Esophagus (tissue), 2 donors: ENCODE measurements around the gene ADORA2B. TPM values are rescaled to one million over a fixed set of nuclear protein-coding genes. Genes with fewer than 3 reads are reported as not detected.

Experiments used
- H3K27ac ChIP-seq, 2 donors: one replicate each; pipeline ENCODE4 v1.5.1; 2013; ENCODE audit warnings: low read depth in 2 of 2, mild to moderate bottlenecking in 2 of 2, inconsistent platforms in 1 of 2, low read length in 1 of 2, moderate library complexity in 1 of 2
- H3K27me3 ChIP-seq, 2 donors: one replicate each; pipeline ENCODE4 v1.6.1; 2013; ENCODE audit warnings: low read length in 2 of 2, control low read depth in 1 of 2, mild to moderate bottlenecking in 1 of 2; ENCODE audit not compliant: insufficient read depth in 2 of 2, control insufficient read depth in 1 of 2
- H3K36me3 ChIP-seq, 2 donors: one replicate each; pipeline ENCODE4 v1.6.1; 2013; ENCODE audit warnings: low read length in 1 of 2; ENCODE audit not compliant: control insufficient read depth in 2 of 2, insufficient read depth in 2 of 2
- H3K4me1 ChIP-seq, 2 donors: one replicate each; pipeline ENCODE4 v1.6.1; 2013; ENCODE audit warnings: low read length in 1 of 2; ENCODE audit not compliant: control insufficient read depth in 2 of 2, insufficient read depth in 2 of 2
- H3K4me3 ChIP-seq, 2 donors: one replicate each; pipeline ENCODE4 v1.5.1; 2013; ENCODE audit warnings: low read length in 2 of 2, mild to moderate bottlenecking in 2 of 2, low read depth in 1 of 2, moderate library complexity in 1 of 2
- H3K9me3 ChIP-seq, 2 donors: one replicate each; pipeline ENCODE4 v1.6.1; 2013; ENCODE audit warnings: mild to moderate bottlenecking in 2 of 2, low read depth in 1 of 2, low read length in 1 of 2, moderate library complexity in 1 of 2; ENCODE audit not compliant: control insufficient read depth in 2 of 2, insufficient read depth in 1 of 2
- WGBS, 2 donors: extraction: QIAGEN DNeasy Blood & Tissue Kit; methylation state at CpG; one replicate each; pipeline ENCODE4 v1.1.7; 2013; 5-methylcytosine and 5-hydroxymethylcytosine counted together
- polyA plus RNA-seq, 2 donors: library from polyadenylated mRNA; stranded (reverse); fragments of 200-250 nt; gene quantifications; one replicate each; pipeline ENCODE4 v1.2.3, GENCODE V29; 2013
- donor health status: healthy with polysubstance abuse.
- donor health status: Bipolar disorder and iron deficiency.

ADORA2B gene
- polyA plus RNA-seq, 2 donors: 4.4 to 11.6 TPM

DNA sequence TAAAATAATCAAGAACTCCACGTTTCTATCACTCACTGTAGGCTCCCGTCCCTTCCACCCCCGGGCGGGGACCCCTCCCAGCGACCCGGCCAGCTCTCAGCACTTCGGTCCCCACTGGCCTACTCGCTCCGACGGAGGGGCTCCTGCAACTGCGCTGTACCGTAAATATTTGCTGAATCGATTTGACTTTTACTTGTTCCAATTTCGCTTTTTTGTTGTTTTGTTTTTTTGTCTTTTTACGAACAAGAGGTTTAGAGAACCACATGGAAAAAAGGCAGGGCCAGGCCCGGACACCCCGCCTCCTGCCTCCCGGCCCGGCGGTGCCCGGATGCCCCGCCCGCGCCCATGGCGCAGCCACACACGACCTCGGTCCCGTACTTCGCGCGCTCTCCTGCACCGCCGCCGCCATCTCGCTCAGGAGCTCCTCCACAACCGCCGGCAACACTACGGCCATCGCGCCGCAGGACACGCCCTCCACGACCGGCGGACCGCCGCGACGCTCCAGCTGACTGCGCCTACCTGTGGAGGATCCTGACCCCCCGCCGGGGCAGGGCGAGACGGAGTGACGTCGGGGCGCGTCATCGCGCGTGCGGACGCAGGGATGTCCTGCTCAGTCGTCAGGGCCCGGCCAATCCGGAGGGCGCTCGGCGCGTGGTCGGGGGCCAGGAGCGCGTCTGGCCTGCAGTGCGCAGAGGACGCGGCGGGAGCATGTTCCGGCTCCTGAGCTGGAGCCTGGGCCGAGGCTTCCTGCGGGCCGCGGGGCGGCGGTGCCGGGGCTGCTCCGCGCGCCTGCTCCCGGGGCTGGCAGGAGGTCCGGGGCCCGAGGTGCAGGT, 54.4 kb downstream of the ADORA2B start, which contains the start of the genes TTC19 and ZSWIM7:
Gene TTC19 (plus strand): TSS at position 684 of the 833 bp plus-strand sequence. CDS start 25 bp downstream, at position 709.
Gene ZSWIM7 (minus strand): TSS at position 564 of the 833 bp plus-strand sequence. CDS start 110 bp downstream, at position 454.
- H3K9me3 ChIP-seq: no peaks in the 10 kb centered on the region
- H3K4me1 ChIP-seq: no peaks in the 10 kb centered on the region
- H3K4me3 ChIP-seq: peak within 1 kb of the TSS; percentile 53 to 87
- 0% methylated on average over 78 to 91 of the region's 91 CpGs for WGBS, 2 donors
- H3K27me3 ChIP-seq: no peaks in the 10 kb centered on the region
- H3K36me3 ChIP-seq: no peaks in the 10 kb centered on the region
- H3K27ac ChIP-seq: peak within 1 kb of the TSS; percentile 97 to 98

DNA sequence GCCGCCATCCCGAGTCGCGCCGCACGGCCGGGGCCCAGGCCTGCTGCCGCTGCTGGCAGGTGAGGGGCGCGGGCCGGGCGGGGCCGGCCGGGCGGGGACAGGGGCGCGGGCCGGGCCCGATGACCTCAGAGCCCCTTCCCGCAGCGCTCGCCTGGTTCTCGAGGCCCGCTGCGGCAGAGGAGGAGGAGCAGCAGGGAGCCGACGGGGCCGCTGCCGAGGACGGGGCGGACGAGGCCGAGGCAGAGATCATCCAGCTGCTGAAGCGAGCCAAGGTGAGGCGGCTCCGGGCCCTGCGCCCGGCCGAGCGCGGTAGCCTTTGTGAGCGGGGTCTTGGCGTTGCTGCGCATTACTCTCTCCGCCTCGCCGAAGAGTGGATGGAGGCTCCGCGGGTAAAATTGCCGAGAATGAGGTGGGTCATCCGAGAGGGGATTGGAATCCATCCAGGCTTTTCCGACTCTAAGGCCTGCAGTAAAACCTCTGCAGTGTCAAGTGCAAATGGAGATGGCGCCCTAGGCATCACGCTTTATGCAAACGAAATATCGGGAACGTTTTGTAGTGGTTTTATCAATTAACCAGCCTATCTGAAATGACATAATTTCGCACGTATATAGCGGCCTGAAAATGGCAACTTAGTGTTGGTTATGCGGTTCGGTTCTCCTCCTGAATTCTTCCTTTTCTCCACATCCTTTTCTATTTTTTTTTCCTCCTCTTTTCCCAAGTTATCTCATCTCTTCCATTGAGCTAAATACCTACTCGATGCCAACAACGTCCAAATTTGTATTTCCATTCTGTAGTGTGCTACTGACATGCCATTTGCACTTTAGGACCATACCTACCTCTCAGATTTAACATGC, 55.3 kb downstream of the ADORA2B start:
- Histone ChIP-seq H3K4me3 (peak overlapping the region; percentile 53 to 87), H3K36me3 (peaks cover 5% of the 10 kb centered on the region in 2 donors), H3K9me3 (no peaks in the 10 kb centered on the region), H3K27me3 (no peaks in the 10 kb centered on the region), H3K4me1 (no peaks in the 10 kb centered on the region), H3K27ac (peak overlapping the region; percentile 97 to 98)
- 1% methylated on average over 44 to 64 of the region's 64 CpGs for WGBS, 2 donors

DNA sequence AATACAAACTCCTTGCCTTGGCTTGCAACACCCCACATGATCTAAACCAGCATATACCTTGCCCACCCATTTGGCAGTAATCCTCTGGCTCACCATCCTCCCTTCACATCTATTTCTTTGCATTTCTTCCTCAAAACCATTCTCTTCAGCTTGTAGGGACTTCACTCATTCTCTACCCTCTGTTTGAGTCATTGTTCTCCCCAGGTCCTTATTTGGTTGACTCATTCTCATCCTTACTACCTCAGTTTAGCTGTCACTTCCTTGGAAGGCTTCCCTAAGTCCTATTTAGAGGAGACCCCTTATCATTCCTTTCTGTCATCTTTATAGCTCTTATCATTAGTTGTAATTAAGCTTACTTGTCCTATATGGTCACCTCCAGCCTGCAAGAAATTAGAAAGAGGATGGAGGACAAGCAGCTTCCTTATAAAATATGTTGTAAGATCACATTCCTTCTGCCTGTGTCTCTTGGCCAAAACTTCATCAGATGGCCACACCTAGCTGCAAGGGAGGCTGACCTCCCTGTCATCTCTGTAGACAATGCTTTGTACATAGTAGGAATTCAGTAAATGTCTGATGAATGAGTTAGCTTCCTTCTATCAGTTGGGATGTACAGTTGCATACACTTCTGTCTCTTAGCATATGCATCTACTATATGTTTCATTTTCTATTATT, 56.4 kb downstream of the ADORA2B start:
- Histone ChIP-seq H3K27me3 (no peaks in the 10 kb centered on the region), H3K4me3 (no peak overlapping the region), H3K4me1 (no peaks in the 10 kb centered on the region), H3K36me3 (peaks cover 5 to 9% of the 10 kb centered on the region in 2 donors), H3K9me3 (no peaks in the 10 kb centered on the region), H3K27ac (no peak overlapping the region)

DNA sequence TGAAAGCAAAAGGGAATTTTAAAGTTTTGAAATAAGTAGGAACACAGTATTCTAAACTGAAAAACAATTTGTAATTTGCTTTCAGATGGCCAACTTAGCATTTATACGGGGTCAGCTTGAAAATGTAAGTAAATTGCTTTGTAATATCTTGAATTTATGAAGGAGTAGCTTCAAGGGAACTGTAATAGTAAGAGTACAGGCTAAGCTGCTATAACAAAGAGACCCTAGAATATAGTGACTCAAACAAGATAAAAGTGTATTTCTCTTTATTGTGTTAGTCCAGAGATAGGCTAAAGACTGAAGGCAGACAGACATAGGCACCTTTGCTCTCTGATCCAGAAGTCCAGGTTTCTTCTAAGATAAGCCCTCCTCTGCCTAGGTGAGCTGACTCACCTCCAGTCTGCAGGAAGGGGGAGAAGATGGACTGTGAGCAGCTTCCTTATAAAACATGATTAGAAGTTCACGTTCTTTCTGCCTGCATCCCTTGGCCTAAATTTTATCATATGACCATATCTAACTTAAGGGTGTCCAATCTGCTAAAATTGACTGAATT, 57.9 kb downstream of the ADORA2B start:
- Histone ChIP-seq H3K36me3 (peaks cover 5 to 9% of the 10 kb centered on the region in 2 donors), H3K4me3 (no peak overlapping the region), H3K27ac (no peak overlapping the region), H3K9me3 (no peaks in the 10 kb centered on the region), H3K4me1 (no peaks in the 10 kb centered on the region), H3K27me3 (no peaks in the 10 kb centered on the region)
- 91 to 92% methylated on average over 2 of the region's 2 CpGs for WGBS, 2 donors

DNA sequence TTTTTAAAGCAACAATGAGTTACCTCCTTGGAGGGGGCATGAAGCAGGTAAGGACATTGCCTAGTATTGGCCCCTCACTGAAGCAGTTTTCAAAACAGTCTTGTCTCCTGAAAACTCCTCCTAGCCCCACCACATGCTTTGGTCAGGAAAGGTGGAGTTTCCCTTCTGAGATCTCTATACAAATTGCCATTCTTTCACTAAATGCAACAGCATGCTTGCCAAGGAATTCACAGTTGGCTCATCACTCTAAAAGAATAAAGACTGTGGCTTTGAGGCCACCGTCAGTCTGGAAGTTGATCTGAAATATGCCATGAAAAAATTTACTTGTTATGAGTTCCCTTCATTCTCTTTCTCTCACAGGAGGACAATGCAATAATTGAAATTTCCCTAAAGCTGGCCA, 58.9 kb downstream of the ADORA2B start:
- WGBS, 2 donors: 66 to 76% methylated on average over 1 of the region's 1 CpG
- Histone ChIP-seq H3K36me3 (peaks cover 8 to 9% of the 10 kb centered on the region in 2 donors), H3K4me3 (no peak overlapping the region), H3K27ac (no peak overlapping the region), H3K4me1 (no peaks in the 10 kb centered on the region), H3K9me3 (no peaks in the 10 kb centered on the region), H3K27me3 (no peaks in the 10 kb centered on the region)

DNA sequence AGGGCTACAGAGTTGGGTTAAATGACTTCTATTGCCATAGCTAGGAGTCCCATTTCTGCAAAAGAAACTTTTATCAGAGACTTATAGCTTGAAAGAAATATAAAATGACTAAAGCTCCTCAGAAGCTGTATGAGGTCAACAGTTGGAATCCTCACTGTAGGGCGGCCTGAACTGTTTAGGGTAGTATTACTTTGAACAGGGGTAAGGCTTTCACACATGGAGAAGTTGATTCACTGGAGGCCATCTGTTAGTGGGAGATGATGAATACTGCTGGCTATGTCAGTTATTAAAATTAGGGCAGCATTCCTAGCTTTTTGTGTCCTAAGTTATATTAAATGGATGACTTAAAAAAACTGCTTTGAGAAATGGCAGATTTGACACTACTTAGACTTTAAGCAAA, 60.7 kb downstream of the ADORA2B start:
- 95 to 97% methylated on average over 1 of the region's 1 CpG for WGBS, 2 donors
- Histone ChIP-seq H3K27me3 (no peaks in the 10 kb centered on the region), H3K4me1 (no peaks in the 10 kb centered on the region), H3K27ac (no peak overlapping the region), H3K4me3 (no peak overlapping the region), H3K9me3 (no peaks in the 10 kb centered on the region), H3K36me3 (peaks cover 8 to 9% of the 10 kb centered on the region in 2 donors)

DNA sequence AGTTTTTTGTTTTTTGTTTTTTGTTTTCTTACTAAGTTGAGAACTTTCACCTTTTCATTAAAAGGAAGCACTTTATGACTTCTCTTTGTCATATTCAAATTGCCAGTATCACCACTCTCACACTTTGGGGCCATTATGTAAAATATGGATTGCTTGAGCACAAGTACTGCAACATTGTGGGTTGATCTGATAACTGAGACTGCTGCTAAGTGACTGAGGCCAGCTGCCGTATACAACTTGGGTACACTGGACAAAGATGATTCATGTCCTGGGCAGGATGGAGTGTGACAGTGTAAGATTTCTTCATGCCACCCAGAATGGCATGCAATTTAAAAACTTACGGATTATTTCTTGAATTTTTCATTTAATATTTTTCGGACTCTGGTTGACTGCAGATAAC, 62.5 kb downstream of the ADORA2B start:
- no peaks in the 10 kb centered on the region for H3K4me1 ChIP-seq
- H3K27me3 ChIP-seq: no peaks in the 10 kb centered on the region
- no peak overlapping the region for H3K27ac ChIP-seq
- WGBS, 2 donors: 88 to 93% methylated on average over 3 of the region's 3 CpGs
- H3K9me3 ChIP-seq: no peaks in the 10 kb centered on the region
- H3K36me3 ChIP-seq: peaks cover 8 to 9% of the 10 kb centered on the region in 2 donors
- H3K4me3 ChIP-seq: no peak overlapping the region

DNA sequence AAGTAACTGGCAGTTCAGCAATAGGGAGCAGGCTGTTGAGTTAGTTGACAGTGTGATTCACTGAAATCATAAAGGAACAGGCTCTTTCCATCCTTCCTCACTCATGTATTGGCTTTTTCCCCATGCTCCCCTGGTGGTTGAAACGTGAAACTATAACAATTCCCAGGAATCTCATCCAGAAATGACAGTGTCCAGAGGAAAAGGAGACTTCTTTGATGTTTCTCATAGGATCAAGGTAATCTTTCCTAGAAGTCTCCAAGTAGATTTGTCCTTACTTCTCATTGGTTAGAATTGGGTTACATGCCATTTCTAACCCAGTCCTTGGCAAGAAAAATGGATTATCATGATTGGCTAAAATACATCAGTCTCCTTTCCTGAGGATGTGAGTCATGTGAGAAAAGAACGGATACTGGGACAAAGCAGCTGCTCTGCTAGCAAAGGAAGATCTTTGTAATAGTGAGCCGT, 69.0 kb downstream of the ADORA2B start:
- Histone ChIP-seq H3K27me3 (no peaks in the 10 kb centered on the region), H3K9me3 (no peaks in the 10 kb centered on the region), H3K4me1 (no peaks in the 10 kb centered on the region), H3K4me3 (no peak overlapping the region), H3K36me3 (no peaks in the 10 kb centered on the region), H3K27ac (no peak overlapping the region)
- 36 to 37% methylated on average over 3 of the region's 3 CpGs for WGBS, 2 donors

DNA sequence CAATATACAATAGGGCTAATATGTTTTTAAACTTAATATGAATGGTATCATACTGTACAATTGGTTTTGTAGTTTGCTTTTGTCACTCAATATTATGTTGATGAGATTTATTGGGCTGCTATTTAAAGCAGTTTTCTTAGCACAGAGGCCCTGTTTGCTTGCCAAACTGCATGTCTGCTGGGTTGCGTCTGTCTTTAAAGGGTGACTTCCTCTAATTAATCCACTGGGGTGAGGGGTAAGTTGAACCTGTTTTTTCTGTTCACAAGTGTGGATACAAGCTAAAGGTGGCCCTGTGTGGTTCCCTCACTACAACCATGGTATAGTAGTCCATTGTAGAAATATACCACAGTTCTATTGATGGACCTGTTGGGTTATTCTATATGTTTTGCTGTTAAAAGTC, 74.4 kb downstream of the ADORA2B start:
- no peaks in the 10 kb centered on the region for H3K9me3 ChIP-seq
- no peak overlapping the region for H3K4me3 ChIP-seq
- no peak overlapping the region for H3K27ac ChIP-seq
- H3K36me3 ChIP-seq: peaks cover 0 to 5% of the 10 kb centered on the region in 2 donors
- no peaks in the 10 kb centered on the region for H3K27me3 ChIP-seq
- no peaks in the 10 kb centered on the region for H3K4me1 ChIP-seq
- 66 to 76% methylated on average over 1 of the region's 1 CpG for WGBS, 2 donors
